ENCODE measurements around the gene SLC34A1. TPM values are rescaled to one million over a fixed set of nuclear protein-coding genes. Genes with fewer than 3 reads are reported as not detected.
"Not testable (repeated sequence)": the region's sequence is repeated elsewhere in the genome, so short reads cannot be mapped to it uniquely, and the experiment has no call there.

Gene SLC34A1
- polyA plus RNA-seq (ENCODE audit: insufficient read length in 4 of 4), result 100 to 1,000 TPM in 2 of 4 donors, 10 to 100 TPM in 1, 1 to 10 TPM in 1; 3.4 to 223 (median 131) TPM

GRCh38 chr5:177384134-177384533, at the start of gene SLC34A1:
TSS of gene SLC34A1 (plus strand) at chr5:177384434. CDS start at chr5:177385742, 1,308 bp downstream.
- DNase-seq (ENCODE audit: low read depth in 4 of 4, low spot score in 3 of 4), result no peak

- DNase-seq (ENCODE audit: low read depth in 4 of 4, low spot score in 3 of 4), result no peak
These were observed 49.2 kb upstream of the SLC34A1 start for GRCh38 chr5:177334781-177335700.

GRCh38 chr5:177335701-177336065, 48.6 kb upstream of the SLC34A1 start:
- no peak for DNase-seq (ENCODE audit: low read depth in 4 of 4, low spot score in 3 of 4)

- DNase-seq (ENCODE audit: low read depth in 4 of 4, low spot score in 3 of 4), result no peak
These were observed 48.1 kb upstream of the SLC34A1 start for GRCh38 chr5:177336112-177336511.

GRCh38 chr5:177336603-177337494, 47.4 kb upstream of the SLC34A1 start:
- no peak for DNase-seq (ENCODE audit: low read depth in 4 of 4, low spot score in 3 of 4)

GRCh38 chr5:177338251-177339106, 45.8 kb upstream of the SLC34A1 start:
- no peak for DNase-seq (ENCODE audit: low read depth in 4 of 4, low spot score in 3 of 4)

GRCh38 chr5:177339107-177339638, 45.1 kb upstream of the SLC34A1 start:
- no peak for DNase-seq (ENCODE audit: low read depth in 4 of 4, low spot score in 3 of 4)

GRCh38 chr5:177343000-177343399, 41.2 kb upstream of the SLC34A1 start:
- not testable (repeated sequence) for DNase-seq (ENCODE audit: low read depth in 4 of 4, low spot score in 3 of 4)

GRCh38 chr5:177343777-177344176, 40.5 kb upstream of the SLC34A1 start:
- DNase-seq (ENCODE audit: low read depth in 4 of 4, low spot score in 3 of 4), result no peak

- DNase-seq (ENCODE audit: low read depth in 4 of 4, low spot score in 3 of 4), result no peak
These were observed 39.3 kb upstream of the SLC34A1 start for GRCh38 chr5:177344891-177345290.

GRCh38 chr5:177346820-177347219, 37.4 kb upstream of the SLC34A1 start:
- DNase-seq (ENCODE audit: low read depth in 4 of 4, low spot score in 3 of 4), result no peak

GRCh38 chr5:177347699-177348098, 36.5 kb upstream of the SLC34A1 start:
- DNase-seq (ENCODE audit: low read depth in 4 of 4, low spot score in 3 of 4), result no peak

GRCh38 chr5:177349362-177349647, 34.9 kb upstream of the SLC34A1 start:
- DNase-seq (ENCODE audit: low read depth in 4 of 4, low spot score in 3 of 4), result no peak

GRCh38 chr5:177349762-177350161, 34.5 kb upstream of the SLC34A1 start:
- DNase-seq (ENCODE audit: low read depth in 4 of 4, low spot score in 3 of 4), result no peak

GRCh38 chr5:177350776-177351391, 33.4 kb upstream of the SLC34A1 start:
- DNase-seq (ENCODE audit: low read depth in 4 of 4, low spot score in 3 of 4), result no peak

GRCh38 chr5:177351392-177352329, 32.6 kb upstream of the SLC34A1 start, which contains the start of gene LMAN2:
TSS of gene LMAN2 (minus strand) at chr5:177351668. CDS start at chr5:177351647, 21 bp downstream.
- DNase-seq (ENCODE audit: low read depth in 4 of 4, low spot score in 3 of 4), result peak; percentile 89 to 94 (median 92)

- DNase-seq (ENCODE audit: low read depth in 4 of 4, low spot score in 3 of 4), result no peak
These were observed 31.1 kb upstream of the SLC34A1 start for GRCh38 chr5:177353093-177353492.

- no peak for DNase-seq (ENCODE audit: low read depth in 4 of 4, low spot score in 3 of 4)
These were observed 30.0 kb upstream of the SLC34A1 start for GRCh38 chr5:177354256-177354655.

- DNase-seq (ENCODE audit: low read depth in 4 of 4, low spot score in 3 of 4), result no peak
These were observed 29.5 kb upstream of the SLC34A1 start for GRCh38 chr5:177354711-177355110.

Data from left renal pelvis (tissue), 4 donors.